Effector CD8-positive, alpha-beta T cell (primary cell): Measurements from ENCODE around the gene TMEM72.

Experiments
- DNase-seq: peaks from one replicate; lab custom pipeline; 2025; lab: John Stamatoyannopoulos, UW

TMEM72 gene

DNA sequence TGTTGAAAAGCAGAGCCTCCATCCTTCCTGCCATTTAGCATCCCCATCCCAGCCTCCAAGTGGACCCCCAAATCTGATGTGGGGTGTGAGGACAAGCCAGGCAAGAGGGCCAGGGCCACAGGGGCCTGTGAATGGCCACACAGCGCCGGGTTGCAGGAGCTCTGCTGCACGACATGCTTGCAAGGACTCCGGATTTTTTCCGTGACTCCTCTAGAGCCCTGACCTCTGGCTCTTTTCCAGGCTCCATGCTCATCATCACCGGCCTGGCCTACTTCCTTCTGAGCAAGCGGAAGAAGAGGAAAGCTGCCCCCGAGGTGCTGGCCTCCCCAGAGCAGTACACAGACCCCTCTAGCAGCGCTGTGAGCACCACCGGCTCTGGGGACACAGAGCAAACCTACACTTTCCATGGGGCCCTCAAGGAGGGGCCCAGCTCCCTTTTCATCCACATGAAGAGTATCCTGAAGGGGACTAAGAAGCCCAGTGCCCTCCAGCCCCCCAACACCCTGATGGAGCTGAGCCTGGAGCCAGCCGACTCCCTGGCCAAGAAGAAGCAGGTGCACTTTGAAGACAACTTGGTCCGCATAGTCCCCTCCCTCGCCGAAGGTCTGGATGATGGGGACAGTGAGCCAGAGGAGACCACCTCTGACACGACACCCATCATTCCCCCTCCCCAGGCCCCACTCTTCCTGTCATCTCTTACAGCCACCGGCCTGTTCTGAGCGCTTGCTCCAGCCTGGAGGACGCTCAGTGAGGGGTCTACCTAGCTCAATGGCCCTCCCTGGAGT lies 23.5 kb downstream of the TMEM72 start:
- DNase-seq = no peak

DNA sequence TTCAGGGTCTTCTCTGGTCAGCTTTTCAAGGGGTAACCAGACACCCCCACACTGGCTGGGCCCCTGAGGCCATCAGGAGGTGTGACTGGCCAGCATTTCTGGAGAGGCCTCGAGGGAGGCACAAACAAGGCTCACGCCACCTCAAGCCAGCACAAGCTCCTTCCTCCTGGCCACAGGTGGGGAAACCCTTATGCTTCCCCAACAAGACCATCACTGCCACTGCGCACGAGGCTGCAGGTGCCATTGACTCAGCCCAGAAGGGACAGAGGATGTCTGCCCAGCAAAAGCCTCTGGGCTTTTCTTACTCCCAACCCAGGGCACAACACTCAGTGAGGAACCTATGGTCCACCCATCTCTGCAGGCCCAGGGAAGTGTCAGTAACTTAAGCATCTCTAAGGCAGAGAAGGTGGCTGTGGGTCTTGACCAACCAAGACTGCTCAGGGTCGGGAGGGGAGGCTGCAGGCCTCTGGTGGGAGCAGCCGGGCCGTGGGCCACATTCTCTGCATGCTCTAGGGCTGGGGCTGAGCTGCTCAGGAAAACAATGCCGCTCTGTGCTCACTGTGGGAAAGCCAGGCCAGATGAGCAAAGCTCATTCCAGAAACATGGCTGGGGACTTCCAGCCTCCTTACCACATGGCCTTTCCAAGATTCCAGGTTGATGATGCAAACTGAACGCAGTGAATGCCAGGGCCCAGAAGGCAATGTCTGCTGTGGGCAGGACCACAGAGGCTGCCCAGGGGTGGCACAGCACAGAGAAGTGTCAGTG lies 24.2 kb downstream of the TMEM72 start:
- DNase-seq = no peak

DNA sequence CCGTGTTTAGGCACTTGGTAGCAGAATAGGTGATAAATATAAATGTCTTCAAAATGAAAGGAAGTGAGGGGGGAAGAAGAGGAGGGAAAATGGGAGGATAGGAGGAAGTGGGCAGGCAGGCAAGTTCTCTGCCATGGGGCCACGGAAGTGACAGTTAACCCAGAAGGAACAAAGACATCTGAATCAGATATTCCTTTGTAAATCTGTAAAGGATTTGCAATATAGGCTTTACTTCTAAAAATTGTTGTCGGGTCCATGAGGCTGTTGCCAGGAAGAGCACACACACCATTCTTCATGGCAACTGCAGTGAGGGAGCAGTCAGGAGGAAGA lies 24.8 kb downstream of the TMEM72 start:
- DNase-seq = no peak

DNA sequence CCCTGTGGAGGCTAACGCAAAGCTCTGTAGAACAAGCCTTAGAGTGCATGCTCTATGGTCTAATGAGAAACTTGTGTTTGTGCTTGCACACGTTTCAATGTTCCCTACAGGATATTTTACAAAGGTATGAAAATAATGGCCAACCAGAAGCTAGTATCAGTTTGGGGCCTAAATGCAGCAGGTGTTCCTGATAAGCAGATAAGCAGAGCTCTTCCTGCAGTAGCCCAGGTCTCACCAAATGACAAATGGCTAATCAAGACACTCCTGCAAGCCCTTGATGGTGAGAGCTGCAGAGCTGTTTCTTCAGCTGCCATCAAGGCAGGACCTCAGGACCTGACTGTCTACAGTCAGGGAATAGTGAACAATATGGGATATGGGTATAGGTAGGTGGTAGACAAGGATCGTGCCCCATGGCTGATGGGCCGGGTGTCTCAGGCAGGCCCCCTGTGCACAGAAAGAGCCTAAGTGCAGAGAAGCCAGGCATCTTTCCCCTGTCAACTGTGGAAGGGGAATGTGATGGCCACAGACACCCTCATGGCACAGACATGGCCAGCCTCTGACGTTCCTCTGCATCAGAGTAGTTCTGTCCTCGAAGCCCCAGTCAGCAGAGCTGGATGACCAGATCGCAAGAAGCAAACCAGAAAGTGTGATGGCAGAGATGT lies 25.3 kb downstream of the TMEM72 start:
- no peak for DNase-seq

DNA sequence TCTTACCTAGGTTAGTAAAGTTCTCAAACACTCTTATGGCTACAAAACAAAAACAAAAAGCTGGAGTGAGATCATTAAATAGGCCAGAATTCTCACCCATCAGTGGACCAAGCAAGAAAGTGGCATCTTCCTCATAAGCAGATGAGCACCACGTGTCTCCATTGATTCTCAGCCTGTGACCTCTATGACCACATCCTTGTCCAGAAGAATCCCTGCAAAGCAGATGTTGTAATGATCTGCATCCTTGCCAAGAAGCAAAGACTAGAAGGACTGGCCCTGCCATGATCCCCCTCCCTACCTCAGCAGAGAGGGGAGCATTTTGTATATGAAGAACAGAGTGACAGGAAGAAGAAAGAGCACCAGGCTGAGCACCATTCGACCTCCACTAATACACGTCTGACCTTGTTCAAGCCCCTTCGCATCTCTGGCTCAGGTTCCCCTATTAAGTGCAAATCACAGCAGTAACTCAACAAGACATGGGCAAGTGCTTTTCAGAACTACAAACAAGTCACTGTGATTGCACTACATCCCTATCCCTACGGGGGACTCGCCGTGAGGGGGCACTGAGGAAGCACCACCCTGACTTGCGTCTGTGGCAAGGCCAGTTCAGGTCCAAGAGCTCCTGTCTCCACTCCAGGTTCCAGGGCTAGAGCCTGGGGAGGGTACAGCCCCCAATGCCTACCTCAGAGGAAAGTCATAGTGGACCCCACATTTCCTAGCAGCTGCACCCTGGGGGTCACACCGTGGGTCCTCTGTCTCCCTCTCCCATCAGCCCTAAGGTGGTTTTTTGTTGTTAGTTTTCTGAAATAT lies 26.3 kb downstream of the TMEM72 start:
- DNase-seq = no peak

DNA sequence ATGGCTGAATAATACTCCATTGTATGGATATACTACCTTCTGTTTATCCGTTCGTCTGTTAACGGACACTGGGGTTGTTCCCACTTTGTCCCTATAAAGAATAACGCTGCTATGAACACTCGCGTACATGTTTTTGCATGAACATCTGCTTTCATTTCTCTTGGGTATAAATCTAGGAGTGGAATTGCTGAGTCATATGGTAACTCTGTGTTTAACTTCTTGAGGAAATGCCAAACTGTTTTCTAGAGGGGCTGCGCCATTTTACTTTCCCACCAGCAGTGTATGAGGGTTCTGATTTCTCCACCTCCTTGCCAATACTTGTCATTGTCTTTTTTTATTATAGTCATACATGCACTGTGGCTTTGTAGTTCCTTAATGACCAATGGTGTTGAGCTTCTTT lies 27.8 kb downstream of the TMEM72 start:
- DNase-seq = no peak

DNA sequence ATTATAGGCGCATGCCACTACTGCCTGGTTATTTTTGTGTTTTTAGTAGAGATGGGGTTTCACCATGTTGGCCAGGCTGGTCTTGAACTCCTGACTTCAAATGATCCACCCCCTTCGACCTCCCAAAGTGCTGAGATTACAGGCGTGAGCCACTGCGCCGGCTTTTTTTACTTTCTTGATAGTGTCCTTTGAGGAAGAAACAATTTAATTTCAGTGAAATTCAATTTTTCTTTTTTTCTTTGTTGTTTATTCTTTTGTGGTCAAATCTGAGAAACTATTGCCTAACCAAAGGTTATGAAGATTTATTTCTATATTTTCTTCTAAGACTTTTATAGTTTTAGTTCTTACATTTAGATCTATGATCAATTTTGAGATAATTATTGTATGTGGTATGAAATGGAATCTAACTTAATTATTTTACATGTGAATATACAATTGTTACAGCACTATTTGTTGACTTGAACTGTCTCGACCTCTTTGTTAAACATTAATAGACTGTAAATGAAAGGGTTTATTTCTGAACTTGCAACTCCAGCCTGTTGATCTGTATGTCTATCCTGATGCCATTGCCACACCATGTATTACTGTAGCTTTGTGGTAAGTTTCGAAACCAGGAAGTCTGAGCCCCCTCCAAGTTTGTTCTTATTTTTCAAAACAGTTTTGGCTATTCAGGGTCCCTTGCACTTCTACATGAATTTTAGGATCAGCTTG lies 28.7 kb downstream of the TMEM72 start:
- DNase-seq = no peak

DNA sequence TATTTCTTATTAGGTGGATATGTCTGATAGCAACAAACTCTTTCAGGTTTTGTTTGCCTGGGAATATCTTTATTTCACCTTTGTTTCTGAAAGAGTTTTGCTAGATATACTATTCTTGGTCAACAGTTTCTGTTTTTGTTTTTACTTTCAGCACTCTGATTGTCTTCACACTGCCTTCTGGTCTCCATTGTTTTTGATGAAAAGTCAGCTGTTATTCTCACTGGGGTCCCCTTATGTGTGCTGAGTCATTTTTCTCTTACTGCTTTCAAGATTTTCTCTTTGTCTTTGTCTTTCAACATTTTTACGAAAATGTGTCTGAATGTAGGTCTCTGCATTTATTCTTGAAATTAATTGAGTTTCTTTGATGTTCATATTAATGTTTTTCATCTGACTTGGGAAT lies 33.2 kb downstream of the TMEM72 start:
- no peak for DNase-seq

DNA sequence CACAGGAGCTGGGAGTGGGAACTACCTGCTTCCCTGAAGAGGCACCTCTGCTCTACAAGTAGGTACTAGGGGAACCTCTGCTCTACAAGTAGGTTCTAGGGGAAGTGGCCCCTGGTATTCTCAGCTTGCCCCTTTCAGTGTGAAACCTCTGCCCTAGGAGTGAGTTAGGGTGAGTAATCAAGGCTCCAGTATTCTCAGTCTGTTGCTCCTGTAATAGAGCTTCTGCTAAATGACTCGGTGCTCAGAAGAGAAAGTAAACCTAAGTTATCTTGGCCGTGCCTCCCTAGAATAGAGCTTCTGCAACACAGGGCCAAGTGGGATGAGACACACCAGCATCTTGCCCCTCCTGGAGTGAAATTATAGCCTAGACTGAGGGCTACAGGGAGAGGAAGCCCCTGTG lies 35.1 kb downstream of the TMEM72 start:
- no peak for DNase-seq

DNA sequence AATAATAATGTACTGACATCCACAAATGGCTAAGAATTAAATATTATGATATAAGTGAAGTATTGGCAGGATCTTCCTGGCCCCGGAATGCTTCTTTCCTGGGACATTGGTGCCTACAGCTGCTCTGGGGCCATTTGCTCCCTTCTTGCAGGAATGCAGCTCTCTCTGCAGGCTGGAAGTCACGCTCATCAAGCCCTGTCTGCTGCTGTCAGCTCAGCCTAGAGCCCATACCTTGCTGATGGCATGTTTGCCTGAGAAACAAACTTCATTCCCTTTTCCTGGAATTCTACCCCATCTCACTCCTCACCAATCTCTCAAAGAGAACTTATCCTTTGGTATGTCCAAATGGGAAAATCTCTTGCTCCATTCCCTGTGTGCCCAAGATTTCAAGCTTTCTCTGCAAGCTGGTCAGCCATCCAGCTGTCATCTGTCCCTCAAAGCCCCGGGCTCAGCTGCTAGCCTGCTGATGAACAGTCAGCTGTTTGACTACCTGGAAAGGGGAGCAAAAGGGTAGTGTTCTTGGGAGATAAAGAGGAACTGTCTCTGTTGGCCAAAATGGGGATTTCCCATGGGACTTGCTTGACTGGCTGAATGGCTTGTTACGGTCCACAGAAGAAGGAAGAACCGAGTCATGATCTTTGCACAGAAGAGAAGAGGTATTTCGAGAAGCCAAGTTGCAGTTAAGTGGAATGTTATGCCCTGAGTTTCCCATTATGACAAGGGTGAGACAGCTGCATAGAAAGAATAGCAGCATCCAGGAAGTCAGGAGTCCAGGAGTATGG lies 36.4 kb downstream of the TMEM72 start:
- no peak for DNase-seq

DNA sequence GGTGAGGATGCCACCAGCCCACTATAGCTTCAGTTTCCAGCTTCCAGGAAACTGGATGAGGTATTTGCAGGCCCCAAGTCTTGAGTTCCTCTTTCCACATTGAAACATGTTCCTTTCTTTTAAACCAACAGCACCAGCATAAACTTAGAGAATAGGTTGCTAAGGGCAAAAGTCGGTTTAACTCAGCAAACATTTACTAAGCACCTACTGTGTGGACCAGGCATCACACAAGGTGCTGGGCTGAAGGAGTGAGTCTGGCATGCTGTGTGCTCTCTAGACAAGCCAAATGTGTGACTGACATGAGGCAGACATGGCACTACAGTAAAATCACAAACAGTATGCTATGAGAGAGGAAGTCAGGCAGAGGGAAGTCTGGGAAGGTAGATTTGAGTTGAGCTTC lies 37.5 kb downstream of the TMEM72 start:
- no peak for DNase-seq

DNA sequence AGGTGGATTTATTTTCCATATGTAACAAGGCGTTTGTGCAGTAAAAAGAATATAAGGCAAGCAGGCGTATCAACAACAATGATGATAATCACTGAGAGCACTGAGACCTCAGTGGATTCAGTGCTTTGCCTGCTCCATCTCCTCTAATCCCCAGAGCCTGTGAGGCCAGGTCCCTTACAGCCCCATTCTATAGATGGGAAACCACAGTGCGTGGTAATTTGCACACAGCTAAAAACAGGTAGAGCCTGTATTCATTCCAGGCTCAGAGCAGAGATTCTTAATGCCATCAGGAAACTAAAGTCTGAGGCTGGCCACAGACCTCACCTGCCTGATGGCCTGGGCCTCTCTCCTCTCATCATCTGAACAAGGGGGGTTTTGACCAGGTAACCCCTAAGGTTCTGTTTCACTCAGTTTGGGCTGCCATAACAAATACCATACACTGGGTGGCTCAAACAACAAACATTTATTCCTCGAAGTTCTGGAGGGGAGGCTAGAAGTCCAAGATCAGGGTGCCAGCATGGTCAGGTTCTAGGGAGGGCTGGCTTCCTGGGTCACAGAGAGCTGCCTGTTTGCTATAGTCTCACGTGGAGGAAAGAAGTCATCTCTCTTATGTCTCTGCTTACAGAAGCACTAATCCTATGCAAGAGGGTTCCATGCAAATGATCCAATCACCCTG lies 38.1 kb downstream of the TMEM72 start:
- no peak for DNase-seq

DNA sequence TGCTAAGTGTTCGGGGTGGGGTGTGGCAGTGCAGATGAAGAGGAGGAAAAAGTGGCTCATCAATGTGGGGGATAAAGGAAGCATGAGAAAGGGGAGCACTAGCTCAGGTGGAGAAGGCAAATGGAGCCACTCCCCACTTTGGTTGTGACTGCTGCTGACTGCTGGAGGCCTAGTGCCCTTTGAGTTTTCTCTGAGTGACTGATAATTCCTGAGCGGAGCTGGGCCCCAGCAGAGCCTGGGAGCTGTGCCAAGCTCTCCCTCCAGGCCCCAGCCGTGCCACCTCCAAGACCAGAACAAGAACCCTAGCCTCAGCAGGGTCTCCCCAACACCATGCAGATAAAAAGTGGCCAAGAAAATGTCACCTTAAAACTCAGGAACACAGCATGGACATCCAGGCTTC lies 38.8 kb downstream of the TMEM72 start:
- no peak for DNase-seq

DNA sequence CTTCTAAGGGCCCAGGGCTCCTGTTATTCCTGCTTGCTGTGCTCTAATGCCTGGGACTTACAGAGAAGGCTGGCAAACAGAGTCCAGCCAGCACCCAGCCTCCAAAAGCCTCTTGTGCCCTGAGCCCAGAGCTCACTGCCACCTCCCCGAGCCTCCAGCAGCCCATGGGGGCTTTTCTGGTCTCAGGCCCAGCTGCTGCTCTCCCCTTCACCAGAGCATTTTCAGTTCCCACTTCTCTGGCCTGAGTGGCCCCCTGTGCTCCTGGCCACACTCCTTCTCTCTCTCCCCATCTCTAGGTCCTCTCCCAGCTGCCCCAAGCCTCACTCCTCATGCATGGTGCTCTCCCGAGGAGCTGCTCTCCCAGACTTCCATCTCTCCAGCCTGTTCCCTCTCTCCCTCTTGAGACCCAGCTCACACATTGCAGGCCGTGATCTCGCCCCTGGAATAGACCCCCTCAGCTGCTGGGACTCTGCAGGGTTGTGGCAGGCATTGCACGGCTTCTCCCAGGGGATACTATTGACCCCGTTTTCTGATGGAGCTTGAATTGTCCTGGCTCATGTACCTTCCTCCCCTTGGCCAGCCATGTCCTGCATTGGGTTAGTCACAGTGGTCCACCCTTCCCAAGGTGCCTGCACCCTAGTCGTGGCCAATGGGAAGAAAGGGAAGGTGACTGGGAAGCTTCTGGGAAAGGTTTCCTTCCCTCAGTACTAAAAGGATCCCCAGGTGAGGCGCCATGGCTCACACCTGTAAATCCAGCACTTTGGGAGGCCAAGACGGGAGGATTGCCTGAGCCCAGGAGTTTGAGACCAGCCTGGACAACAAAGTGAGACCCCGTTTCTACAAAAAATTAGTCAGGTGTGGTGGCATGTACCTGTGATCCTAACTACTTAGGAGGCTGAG lies 39.4 kb downstream of the TMEM72 start:
- no peak for DNase-seq

DNA sequence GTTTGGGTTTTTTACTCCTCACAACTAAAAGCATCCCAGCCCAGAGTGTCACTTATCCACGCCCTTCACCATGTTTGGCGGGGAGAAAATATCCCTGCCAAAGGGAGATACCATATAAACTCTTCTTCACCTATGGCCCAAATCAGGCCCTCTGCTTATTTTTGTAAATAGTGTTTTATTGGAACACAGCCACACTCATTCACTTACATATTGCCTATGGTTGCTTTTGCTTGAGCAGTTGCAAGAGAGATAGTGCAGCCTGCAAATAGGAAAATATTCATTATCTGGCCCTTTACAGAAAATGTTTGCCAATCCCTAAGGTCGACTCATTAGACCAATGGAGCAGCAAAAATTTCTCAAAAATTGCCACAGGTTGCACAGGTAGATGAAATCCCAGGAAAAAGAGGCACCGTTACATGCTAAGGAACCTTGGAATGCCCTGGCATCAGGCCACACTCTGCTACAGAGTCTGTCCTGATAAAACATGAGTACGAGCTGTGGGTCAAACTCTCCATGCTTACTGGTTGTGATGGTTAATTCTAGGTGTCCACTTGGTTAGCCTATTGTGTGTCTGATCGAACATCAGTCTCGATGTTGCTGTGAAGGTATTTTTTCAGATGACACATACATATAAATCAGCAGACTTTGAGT lies 40.6 kb downstream of the TMEM72 start:
- DNase-seq = no peak

DNA sequence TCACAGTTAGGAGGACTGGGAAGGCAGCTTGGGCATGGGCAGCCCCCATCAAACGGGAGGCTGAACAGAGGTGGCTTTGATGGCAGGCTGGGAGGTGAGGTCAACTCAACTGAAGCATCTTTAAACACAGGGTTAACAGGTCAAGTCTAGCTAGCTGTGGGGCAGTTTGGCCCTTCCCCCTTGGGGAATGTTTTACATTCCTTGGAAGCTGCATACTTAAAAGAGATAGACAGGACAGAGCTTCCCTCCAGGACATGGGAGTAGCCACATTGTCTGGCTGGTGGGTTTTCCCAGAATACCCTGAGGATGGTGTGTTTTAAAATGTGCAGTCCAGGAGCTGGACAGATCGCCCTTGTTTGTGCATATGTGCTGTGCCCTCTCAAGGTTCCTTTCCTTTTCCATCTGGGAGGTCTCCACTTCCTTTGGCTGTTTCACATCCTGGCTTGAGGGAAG lies 41.7 kb downstream of the TMEM72 start:
- no peak for DNase-seq

DNA sequence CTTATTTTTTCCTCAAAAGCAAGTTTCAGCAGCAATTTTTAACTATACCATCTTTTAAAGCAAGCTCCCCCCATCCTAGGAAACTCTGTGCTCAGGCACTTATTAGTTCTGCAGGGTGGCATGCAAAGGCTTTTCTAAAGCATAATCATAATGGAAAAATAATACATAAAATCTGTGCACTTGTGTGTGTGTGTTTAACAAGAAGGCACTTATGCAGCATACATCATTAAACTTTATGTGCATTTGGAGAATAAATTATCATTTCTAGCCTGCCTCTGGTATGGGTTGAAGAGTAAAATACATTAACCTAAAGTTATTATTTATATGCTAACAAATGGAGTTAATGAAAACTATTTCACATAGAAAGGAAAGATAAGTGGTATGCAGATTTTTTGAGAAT lies 42.9 kb downstream of the TMEM72 start:
- no peak for DNase-seq

DNA sequence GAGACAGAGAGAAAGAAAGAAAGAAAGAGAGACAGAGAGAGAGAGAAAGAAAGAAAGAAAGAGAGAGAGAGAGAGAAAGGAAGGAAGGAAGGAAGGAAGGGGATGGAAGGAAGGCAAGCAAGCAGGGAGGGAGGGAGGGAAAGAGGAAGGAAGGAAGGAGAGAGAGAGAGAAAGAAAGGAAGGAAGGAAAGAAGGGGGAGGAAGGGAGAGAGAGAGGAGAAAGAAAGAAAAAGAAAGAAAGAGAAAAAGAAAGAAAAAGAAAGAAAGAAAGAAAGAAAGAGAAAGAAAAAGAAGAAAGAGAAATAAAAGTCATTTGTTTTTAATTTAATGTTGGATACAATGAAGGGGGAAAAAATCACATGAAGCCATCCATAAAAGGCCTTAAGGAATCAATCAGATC lies 43.8 kb downstream of the TMEM72 start:
- no peak for DNase-seq
